H1 (cell line): ENCODE measurements around the gene CAMK2A. TPM values are rescaled to one million over a fixed set of nuclear protein-coding genes. Genes with fewer than 3 reads are reported as not detected.

Source experiments
- polyA plus RNA-seq, 7 experiments: library from polyadenylated mRNA; depleted of rRNA in 3 of 7; stranded (reverse) in 5 of 7; unstranded in 2 of 7; fragments of >200 nt in 5 of 7; fragments of 200-250 nt in 2 of 7; gene quantifications; 1 replicate in 5 of 7; 2 replicates in 1 of 7; 4 replicates in 1 of 7; pipeline versions ENCODE4 v1.2.1 to v1.2.3, GENCODE V29; 2011 to 2013; ENCODE audit warnings: missing spikeins in 2 of 7, mixed read lengths in 2 of 7
- total RNA-seq: library from RNA; stranded (reverse); fragmentation: NEBNext Ultra II Directional; extraction: Animal tissue kit (Norgen Biotek cat#: 25700); gene quantifications from 2 replicates; pipeline ENCODE4 v1.2.1, GENCODE V29; 2021
- TF ChIP-seq, protein P1 (sequence below): fragments of 300-600 bp; sonication (generic); IDR thresholded peaks from 2 replicates; pipeline ENCODE4 v1.7.1; 2012; ENCODE audit warnings: low read length, moderate library complexity, mild to moderate bottlenecking, inconsistent platforms; ENCODE audit not compliant: insufficient replicate concordance

Gene CAMK2A
- total and polyA plus RNA-seq, 2 of the 8 experiments (the other 6 are each of a cell fraction or from before 2014, with no cell fraction given) = 0.20 to 0.28 TPM

DNA sequence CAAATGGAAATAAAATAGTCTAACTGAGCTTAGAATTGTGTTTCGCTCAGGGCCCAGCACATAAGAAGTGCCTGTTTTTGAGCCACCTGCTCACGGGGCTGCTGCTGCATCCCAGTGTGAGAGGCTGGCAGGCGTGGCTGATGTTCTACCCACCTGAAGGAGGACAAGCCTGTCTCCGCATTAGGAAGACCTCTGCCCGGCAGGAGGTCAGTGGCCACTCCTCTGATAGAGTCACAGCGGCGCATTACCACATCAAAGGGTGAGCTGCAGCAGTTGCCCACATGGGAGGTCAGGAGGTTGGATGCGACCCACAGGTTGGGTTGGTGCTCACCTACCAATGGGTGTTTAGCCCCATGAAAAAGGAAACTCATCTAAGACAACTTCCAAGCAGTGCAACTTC, 103.4 kb downstream of the CAMK2A start (continued):
- TF ChIP-seq, protein P1, sequence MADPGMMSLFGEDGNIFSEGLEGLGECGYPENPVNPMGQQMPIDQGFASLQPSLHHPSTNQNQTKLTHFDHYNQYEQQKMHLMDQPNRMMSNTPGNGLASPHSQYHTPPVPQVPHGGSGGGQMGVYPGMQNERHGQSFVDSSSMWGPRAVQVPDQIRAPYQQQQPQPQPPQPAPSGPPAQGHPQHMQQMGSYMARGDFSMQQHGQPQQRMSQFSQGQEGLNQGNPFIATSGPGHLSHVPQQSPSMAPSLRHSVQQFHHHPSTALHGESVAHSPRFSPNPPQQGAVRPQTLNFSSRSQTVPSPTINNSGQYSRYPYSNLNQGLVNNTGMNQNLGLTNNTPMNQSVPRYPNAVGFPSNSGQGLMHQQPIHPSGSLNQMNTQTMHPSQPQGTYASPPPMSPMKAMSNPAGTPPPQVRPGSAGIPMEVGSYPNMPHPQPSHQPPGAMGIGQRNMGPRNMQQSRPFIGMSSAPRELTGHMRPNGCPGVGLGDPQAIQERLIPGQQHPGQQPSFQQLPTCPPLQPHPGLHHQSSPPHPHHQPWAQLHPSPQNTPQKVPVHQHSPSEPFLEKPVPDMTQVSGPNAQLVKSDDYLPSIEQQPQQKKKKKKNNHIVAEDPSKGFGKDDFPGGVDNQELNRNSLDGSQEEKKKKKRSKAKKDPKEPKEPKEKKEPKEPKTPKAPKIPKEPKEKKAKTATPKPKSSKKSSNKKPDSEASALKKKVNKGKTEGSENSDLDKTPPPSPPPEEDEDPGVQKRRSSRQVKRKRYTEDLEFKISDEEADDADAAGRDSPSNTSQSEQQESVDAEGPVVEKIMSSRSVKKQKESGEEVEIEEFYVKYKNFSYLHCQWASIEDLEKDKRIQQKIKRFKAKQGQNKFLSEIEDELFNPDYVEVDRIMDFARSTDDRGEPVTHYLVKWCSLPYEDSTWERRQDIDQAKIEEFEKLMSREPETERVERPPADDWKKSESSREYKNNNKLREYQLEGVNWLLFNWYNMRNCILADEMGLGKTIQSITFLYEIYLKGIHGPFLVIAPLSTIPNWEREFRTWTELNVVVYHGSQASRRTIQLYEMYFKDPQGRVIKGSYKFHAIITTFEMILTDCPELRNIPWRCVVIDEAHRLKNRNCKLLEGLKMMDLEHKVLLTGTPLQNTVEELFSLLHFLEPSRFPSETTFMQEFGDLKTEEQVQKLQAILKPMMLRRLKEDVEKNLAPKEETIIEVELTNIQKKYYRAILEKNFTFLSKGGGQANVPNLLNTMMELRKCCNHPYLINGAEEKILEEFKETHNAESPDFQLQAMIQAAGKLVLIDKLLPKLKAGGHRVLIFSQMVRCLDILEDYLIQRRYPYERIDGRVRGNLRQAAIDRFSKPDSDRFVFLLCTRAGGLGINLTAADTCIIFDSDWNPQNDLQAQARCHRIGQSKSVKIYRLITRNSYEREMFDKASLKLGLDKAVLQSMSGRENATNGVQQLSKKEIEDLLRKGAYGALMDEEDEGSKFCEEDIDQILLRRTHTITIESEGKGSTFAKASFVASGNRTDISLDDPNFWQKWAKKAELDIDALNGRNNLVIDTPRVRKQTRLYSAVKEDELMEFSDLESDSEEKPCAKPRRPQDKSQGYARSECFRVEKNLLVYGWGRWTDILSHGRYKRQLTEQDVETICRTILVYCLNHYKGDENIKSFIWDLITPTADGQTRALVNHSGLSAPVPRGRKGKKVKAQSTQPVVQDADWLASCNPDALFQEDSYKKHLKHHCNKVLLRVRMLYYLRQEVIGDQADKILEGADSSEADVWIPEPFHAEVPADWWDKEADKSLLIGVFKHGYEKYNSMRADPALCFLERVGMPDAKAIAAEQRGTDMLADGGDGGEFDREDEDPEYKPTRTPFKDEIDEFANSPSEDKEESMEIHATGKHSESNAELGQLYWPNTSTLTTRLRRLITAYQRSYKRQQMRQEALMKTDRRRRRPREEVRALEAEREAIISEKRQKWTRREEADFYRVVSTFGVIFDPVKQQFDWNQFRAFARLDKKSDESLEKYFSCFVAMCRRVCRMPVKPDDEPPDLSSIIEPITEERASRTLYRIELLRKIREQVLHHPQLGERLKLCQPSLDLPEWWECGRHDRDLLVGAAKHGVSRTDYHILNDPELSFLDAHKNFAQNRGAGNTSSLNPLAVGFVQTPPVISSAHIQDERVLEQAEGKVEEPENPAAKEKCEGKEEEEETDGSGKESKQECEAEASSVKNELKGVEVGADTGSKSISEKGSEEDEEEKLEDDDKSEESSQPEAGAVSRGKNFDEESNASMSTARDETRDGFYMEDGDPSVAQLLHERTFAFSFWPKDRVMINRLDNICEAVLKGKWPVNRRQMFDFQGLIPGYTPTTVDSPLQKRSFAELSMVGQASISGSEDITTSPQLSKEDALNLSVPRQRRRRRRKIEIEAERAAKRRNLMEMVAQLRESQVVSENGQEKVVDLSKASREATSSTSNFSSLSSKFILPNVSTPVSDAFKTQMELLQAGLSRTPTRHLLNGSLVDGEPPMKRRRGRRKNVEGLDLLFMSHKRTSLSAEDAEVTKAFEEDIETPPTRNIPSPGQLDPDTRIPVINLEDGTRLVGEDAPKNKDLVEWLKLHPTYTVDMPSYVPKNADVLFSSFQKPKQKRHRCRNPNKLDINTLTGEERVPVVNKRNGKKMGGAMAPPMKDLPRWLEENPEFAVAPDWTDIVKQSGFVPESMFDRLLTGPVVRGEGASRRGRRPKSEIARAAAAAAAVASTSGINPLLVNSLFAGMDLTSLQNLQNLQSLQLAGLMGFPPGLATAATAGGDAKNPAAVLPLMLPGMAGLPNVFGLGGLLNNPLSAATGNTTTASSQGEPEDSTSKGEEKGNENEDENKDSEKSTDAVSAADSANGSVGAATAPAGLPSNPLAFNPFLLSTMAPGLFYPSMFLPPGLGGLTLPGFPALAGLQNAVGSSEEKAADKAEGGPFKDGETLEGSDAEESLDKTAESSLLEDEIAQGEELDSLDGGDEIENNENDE = no peak
- TF ChIP-seq, all 59 proteins: peak for 0
